HepG2 (cell line): ENCODE measurements around the gene RORC. TPM values are rescaled to one million over a fixed set of nuclear protein-coding genes. Genes with fewer than 3 reads are reported as not detected.

Source experiments
- FOXO1 ChIP-seq: sonication (generic); formaldehyde crosslinking; IDR thresholded peaks from 2 replicates; pipeline ENCODE4 v1.4.0; 2020; ENCODE audit warnings: missing genetic modification reagents
- HNF4A ChIP-seq: sonication (generic); formaldehyde crosslinking; IDR thresholded peaks from 2 replicates; pipeline ENCODE4 v1.4.0; 2020; ENCODE audit warnings: missing genetic modification reagents
- IRF2 ChIP-seq: IDR thresholded peaks from 2 replicates; pipeline ENCODE4 v1.6.1; 2018; ENCODE audit warnings: missing genetic modification reagents, missing compliant biosample characterization
- KLF13 ChIP-seq: sonication (generic); formaldehyde crosslinking; IDR thresholded peaks from 2 replicates; pipeline ENCODE4 v1.4.0; 2020; ENCODE audit warnings: mild to moderate bottlenecking, missing genetic modification reagents
- MXI1 ChIP-seq: IDR thresholded peaks from 3 replicates; pipeline ENCODE4 v1.6.1; 2012; ENCODE audit warnings: low read depth, low read length, inconsistent platforms, borderline replicate concordance
- NFKBIZ ChIP-seq: IDR thresholded peaks from 2 replicates; pipeline ENCODE4 v1.6.1; 2018; ENCODE audit warnings: missing genetic modification reagents, missing compliant biosample characterization
- PHF8 ChIP-seq: sonication (generic); formaldehyde crosslinking; IDR thresholded peaks from 2 replicates; pipeline ENCODE4 v1.5.0; 2020; ENCODE audit warnings: missing genetic modification reagents
- RAD51 ChIP-seq: fragments of 450-650 bp; IDR thresholded peaks from 2 replicates; pipeline ENCODE4 v1.6.1; 2016; ENCODE audit warnings: borderline replicate concordance
- RARA ChIP-seq: IDR thresholded peaks from 2 replicates; pipeline ENCODE4 v1.6.1; 2016; ENCODE audit warnings: missing genetic modification reagents, missing compliant biosample characterization
- RXRA ChIP-seq: sonication (generic); formaldehyde crosslinking; IDR thresholded peaks from 2 replicates; pipeline ENCODE4 v1.5.1; 2020; ENCODE audit warnings: missing genetic modification reagents
- SALL2 ChIP-seq: sonication (generic); formaldehyde crosslinking; IDR thresholded peaks from 2 replicates; pipeline ENCODE4 v1.8.1; 2023; ENCODE audit warnings: mild to moderate bottlenecking, missing genetic modification reagents, inconsistent platforms
- ZBTB14 ChIP-seq: sonication (generic); formaldehyde crosslinking; IDR thresholded peaks from 2 replicates; pipeline ENCODE4 v1.4.0; 2020; ENCODE audit warnings: missing genetic modification reagents
- ZBTB20 ChIP-seq: sonication (generic); formaldehyde crosslinking; IDR thresholded peaks from 2 replicates; pipeline ENCODE4 v1.8.1; 2023; ENCODE audit warnings: missing genetic modification reagents, low read depth, mild to moderate bottlenecking, borderline replicate concordance
- ZBTB42 ChIP-seq: sonication (generic); formaldehyde crosslinking; IDR thresholded peaks from 2 replicates; pipeline ENCODE4 v1.5.0; 2020; ENCODE audit warnings: mild to moderate bottlenecking, missing genetic modification reagents
- ZNF17 ChIP-seq: sonication (generic); formaldehyde crosslinking; IDR thresholded peaks from 2 replicates; pipeline ENCODE4 v1.5.0; 2020; ENCODE audit warnings: mild to moderate bottlenecking, missing genetic modification reagents
- ZNF431 ChIP-seq: sonication (generic); formaldehyde crosslinking; IDR thresholded peaks from 2 replicates; pipeline ENCODE4 v1.9.0; 2022; ENCODE audit warnings: missing genetic modification reagents, low read depth, mild to moderate bottlenecking, borderline replicate concordance
- ZNF607 ChIP-seq: sonication (generic); formaldehyde crosslinking; IDR thresholded peaks from 2 replicates; pipeline ENCODE4 v1.5.1; 2020; ENCODE audit warnings: missing genetic modification reagents, mild to moderate bottlenecking, borderline replicate concordance
- ZNF768 ChIP-seq: sonication (generic); formaldehyde crosslinking; IDR thresholded peaks from 2 replicates; pipeline ENCODE4 v1.4.0; 2020; ENCODE audit warnings: missing genetic modification reagents
- polyA plus RNA-seq, 8 experiments: library from polyadenylated mRNA; depleted of rRNA in 3 of 8; stranded (reverse) in 7 of 8; unstranded in 1 of 8; fragments of >200 nt; fragmentation: Illumina TruSeq in 4 of 8; extraction: Trizol in 4 of 8; gene quantifications; 2 replicates each; pipeline versions ENCODE4 v1.2.1 to v1.2.3, GENCODE V29; 2011 to 2016; ENCODE audit warnings: low read depth in 4 of 8, missing spikeins in 1 of 8, mixed read lengths in 1 of 8; ENCODE audit not compliant: insufficient read depth in 1 of 8
- total RNA-seq, 5 experiments: library from RNA; depleted of rRNA; stranded (reverse); fragments of >200 nt; fragmentation: Illumina TruSeq; extraction: Trizol; gene quantifications; 2 replicates each; pipeline ENCODE4 v1.2.3, GENCODE V29; 2016; ENCODE audit warnings: low read depth in 1 of 5
- TF ChIP-seq, protein P1 (sequence below): sonication (generic); formaldehyde crosslinking; IDR thresholded peaks from 2 replicates; pipeline ENCODE4 v1.4.0; 2020; ENCODE audit warnings: missing genetic modification reagents
- TF ChIP-seq, protein P2 (sequence below): sonication (generic); formaldehyde crosslinking; IDR thresholded peaks from 2 replicates; pipeline ENCODE4 v1.9.0; 2021; ENCODE audit warnings: missing genetic modification reagents, borderline replicate concordance
- TF ChIP-seq, protein P3 (sequence below), 2 experiments: sonication (generic) in 1 of 2; formaldehyde crosslinking in 1 of 2; IDR thresholded peaks; 2 replicates each; pipeline versions ENCODE4 v1.5.1 to v1.6.1; 2011 to 2020; ENCODE audit warnings: borderline replicate concordance in 1 of 2, low read depth in 1 of 2, low read length in 1 of 2, mild to moderate bottlenecking in 1 of 2, missing genetic modification reagents in 1 of 2, moderate library complexity in 1 of 2

RORC gene
- total and polyA plus RNA-seq, 2 of the 13 experiments (the other 11 are each of a cell fraction or from before 2014, with no cell fraction given): 2.5 to 6.5 TPM

DNA sequence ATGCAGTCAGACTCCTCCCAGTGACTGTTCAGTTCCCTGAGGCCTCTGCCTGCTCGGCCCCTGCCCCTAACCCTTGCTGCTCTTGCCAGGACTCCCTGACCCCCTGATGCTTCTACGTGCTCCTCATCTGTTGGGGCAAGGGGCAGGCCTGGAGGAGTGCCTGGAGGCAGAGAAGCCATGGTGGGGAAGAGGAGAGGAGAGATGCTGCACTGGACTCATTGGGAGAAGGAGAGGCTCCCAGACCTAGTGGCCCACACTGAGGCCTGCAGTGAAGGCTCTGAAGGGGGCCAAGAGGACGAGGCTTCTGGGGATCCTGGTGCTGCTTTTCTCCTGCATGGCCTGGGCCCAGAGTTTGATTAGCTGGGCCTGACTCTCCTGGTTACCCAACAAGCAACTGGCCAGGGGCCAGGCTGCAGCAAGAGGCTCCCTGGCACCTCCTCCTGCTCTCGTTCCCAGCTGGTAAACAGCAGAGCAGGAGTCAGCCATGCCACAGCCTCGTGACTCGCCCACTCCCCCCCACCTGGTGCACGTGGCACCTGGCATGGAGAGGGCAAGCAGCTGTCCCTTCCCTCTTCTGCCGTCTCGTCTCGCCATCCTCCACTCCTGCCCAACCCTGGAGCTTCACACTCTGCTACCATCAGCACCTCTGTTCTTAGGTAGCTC is 847 bp upstream of the RORC start (continued):
- TF ChIP-seq ZNF431 (CRISPR knock-in tag) (0 out of 2 replicates have a peak, but pooled peaks have one; percentile 49), ZNF768 (CRISPR knock-in tag) (peak; percentile 31; the same call in 1 of the 2 replicates), HNF4A (CRISPR knock-in tag) (peak; percentile 39; the same call in 1 of the 2 replicates), ZBTB20 (CRISPR knock-in tag) (no peak), NFKBIZ (CRISPR knock-in tag) (peak; percentile 53; the same call in 1 of the 2 replicates), SALL2 (no peak), MXI1 (peak; percentile 69; the same call in 1 of the 3 replicates), RARA (CRISPR knock-in tag) (peak; percentile 69), ZBTB42 (0 out of 2 replicates have a peak, but pooled peaks have one; percentile 73), RAD51 (no peak), ZNF17 (no peak), RXRA (CRISPR knock-in tag) (peak; percentile 68), IRF2 (CRISPR knock-in tag) (peak; percentile 56; the same call in 1 of the 2 replicates), FOXO1 (peak; percentile 90), KLF13 (CRISPR knock-in tag) (no peak), ZBTB14 (no peak), PHF8 (CRISPR knock-in tag) (peak; percentile 40), ZNF607 (CRISPR knock-in tag) (0 out of 2 replicates have a peak, but pooled peaks have one; percentile 30)
- TF ChIP-seq, protein P1, sequence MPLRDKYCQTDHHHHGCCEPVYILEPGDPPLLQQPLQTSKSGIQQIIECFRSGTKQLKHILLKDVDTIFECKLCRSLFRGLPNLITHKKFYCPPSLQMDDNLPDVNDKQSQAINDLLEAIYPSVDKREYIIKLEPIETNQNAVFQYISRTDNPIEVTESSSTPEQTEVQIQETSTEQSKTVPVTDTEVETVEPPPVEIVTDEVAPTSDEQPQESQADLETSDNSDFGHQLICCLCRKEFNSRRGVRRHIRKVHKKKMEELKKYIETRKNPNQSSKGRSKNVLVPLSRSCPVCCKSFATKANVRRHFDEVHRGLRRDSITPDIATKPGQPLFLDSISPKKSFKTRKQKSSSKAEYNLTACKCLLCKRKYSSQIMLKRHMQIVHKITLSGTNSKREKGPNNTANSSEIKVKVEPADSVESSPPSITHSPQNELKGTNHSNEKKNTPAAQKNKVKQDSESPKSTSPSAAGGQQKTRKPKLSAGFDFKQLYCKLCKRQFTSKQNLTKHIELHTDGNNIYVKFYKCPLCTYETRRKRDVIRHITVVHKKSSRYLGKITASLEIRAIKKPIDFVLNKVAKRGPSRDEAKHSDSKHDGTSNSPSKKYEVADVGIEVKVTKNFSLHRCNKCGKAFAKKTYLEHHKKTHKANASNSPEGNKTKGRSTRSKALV (CRISPR knock-in tag): no peak
- TF ChIP-seq, protein P2, sequence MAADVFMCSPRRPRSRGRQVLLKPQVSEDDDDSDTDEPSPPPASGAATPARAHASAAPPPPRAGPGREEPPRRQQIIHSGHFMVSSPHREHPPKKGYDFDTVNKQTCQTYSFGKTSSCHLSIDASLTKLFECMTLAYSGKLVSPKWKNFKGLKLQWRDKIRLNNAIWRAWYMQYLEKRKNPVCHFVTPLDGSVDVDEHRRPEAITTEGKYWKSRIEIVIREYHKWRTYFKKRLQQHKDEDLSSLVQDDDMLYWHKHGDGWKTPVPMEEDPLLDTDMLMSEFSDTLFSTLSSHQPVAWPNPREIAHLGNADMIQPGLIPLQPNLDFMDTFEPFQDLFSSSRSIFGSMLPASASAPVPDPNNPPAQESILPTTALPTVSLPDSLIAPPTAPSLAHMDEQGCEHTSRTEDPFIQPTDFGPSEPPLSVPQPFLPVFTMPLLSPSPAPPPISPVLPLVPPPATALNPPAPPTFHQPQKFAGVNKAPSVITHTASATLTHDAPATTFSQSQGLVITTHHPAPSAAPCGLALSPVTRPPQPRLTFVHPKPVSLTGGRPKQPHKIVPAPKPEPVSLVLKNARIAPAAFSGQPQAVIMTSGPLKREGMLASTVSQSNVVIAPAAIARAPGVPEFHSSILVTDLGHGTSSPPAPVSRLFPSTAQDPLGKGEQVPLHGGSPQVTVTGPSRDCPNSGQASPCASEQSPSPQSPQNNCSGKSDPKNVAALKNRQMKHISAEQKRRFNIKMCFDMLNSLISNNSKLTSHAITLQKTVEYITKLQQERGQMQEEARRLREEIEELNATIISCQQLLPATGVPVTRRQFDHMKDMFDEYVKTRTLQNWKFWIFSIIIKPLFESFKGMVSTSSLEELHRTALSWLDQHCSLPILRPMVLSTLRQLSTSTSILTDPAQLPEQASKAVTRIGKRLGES (CRISPR knock-in tag): peak; percentile 96
- TF ChIP-seq, protein P3, sequence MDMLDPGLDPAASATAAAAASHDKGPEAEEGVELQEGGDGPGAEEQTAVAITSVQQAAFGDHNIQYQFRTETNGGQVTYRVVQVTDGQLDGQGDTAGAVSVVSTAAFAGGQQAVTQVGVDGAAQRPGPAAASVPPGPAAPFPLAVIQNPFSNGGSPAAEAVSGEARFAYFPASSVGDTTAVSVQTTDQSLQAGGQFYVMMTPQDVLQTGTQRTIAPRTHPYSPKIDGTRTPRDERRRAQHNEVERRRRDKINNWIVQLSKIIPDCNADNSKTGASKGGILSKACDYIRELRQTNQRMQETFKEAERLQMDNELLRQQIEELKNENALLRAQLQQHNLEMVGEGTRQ (IDR thresholded peaks at IDR 0.05; ENCODE audit: low read depth, low read length): peak; percentile 18; the same call in 1 of the 2 replicates
- TF ChIP-seq, protein P3 (CRISPR knock-in tag; IDR thresholded peaks at IDR 0.05; ENCODE audit: borderline replicate concordance): no peak
